GM18505 (cell line): ENCODE results near the gene CPEB4.

Source experiments
- ATAC-seq: cut with Tn5 transposase; IDR thresholded peaks from one replicate; pipeline ENCODE4 v1.9.1; 2021; ENCODE audit not compliant: unreplicated experiment
- POLR2A ChIP-seq: IDR thresholded peaks from 4 replicates; pipeline ENCODE4 v1.6.1; 2011; ENCODE audit warnings: borderline replicate concordance; ENCODE audit not compliant: insufficient read depth, insufficient read length; ENCODE audit errors: extremely low read depth

CPEB4 gene

DNA sequence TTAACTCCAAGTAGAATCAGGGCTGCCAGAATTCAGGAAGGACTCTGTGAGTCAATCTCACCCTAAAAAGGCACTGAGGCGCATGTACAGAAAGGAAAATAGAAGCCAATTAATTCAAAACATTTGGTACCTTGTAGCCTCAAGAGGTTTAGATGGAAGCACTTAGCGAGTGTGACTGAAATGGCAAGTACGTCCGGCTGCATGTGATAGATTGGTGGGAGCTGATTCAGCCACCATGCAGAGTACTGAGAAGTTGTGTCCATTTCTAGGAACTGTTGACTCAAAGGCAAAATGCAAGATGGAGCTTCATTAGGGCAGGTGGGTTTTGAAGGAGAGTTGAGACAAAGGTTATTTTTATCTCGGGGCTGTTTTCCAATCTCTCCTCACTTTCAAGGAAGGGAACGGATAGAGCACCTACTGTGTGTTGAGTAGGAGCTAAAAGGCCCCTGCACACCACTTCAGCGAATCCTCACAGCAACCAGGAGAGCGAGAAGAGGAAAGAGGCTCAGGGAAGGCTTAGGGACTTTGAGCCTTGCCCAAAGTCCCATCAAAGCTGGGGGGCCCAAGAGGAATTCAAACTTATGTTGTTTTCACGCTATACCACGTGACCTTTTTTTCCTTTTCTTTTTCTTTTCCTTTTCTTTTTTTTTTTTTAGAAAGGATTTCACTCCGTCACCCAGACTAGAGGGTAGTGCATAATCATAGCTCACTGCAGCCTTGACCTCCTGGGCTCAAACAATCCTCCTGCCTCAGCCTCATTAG, 34.6 kb upstream of the CPEB4 start:
- no peak for TF ChIP-seq POLR2A
- no peak for ATAC-seq

DNA sequence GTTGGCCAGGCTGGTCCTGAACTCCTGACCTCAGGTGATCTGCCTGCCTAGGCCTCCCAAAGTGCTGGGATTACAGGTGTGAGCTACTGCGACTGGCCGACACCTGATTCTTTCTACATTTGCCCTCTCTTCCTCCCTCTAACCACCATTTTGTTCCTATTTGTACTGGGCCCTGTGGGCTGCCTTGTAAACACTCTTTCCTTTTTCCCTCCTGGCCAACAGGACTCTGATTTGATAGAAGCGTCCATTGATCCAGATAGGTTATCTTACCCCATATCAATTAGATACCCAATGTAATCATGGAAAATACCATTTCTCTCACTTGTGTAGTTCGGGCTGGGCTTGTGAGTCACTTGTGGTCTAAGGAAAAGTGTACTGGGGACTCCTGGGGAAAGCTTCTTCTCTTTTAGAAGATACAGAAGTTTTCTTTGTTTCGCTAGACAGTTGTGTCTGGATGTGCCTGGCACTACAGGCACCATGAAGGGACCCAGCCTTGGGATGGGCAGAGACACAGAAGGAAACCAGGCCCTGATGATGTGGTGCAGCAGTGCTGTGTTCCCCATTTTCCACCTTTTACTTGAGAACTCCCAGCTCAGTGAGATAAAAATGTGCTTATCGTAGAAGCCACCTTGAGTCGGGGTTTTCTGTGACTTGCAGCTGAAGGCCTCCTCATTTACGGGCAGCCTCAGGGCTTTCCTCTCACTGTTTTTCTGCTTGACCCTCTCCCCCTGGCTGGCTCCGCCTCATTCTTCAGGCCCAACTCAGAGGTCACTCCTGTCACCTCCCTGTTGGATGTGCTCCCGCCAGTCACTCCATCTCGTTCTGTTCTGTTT, 32.8 kb upstream of the CPEB4 start:
- TF ChIP-seq POLR2A = no peak
- ATAC-seq = no peak

DNA sequence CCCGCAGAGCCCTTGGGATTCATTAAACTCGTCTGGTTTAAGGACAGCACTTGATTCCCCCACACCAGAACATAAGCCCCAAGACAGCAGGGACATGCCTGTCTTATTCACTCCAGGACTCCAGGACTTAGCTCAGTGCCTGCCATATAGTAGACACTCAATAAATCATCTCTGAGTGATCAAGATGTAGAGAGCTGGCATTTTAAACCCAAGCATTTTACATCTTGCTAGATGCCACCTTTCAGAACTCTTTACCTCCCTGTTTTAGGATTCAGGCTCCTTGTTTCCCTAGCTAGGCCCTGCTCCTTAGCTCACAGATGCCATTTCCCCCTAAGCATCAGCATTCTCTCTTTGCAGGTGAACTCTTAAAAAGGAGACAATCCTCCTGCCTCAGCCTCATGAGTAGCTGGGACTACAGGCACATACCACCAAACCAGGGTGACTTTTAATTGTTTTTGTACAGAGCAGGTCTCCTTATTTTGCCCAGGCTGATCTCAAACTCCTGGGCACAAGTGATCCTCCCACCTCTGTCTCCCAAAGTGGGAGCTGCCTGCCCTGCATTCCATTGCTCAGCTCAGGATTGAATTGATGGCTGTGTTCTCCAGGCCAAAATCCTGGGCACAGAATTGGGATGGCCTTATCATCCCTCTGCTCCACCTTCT, 32.0 kb upstream of the CPEB4 start:
- TF ChIP-seq POLR2A = no peak
- no peak for ATAC-seq

DNA sequence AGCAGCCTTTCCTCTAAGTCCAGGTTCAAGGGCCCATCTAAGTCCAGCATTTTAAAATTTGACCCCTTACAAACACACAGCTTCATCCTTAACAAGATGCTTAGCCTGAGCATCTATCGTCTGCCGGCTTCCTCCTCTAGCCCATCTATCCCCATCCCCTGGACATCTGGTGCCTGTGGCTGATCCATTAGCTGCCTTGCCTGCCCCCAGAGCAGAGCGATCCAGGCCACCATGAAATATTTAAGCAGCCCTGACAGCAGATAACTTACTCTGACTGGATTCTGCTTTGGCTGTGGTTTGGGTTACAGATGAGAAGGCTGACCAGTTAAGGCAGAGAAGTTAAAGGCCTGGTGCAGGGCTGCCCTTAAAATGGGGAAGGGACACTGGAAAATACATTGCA, 30.9 kb upstream of the CPEB4 start:
- ATAC-seq = no peak
- no peak for TF ChIP-seq POLR2A

DNA sequence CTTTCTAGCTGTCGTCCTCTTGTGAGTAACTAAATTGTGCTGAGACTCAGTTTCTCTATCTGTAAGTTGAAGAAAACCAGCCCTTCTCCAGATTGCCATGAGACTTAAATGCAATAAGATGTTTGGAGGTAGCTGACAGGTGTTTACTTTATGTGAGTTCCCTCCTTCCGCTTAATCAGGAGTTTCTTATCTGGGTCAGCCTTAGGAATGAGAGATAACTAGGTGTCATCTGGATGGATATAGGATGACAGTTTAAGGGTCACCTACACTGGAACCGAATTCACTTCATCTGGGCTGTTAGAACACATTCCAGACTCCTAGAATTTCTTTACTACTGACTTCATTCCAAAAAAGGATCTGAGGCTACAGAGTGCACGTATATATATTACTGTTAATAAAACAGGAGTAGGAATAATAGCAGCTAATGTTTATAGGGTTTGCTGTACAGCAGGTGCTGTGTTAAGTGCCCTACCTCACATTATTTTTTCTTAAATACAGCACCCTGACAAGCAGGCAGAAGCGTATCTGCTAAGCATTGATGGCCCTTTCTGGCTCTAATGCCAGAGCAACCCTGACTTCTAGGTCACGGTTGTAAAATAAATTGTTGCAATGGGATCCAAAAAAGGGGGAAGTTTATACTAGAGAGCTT, 30.0 kb upstream of the CPEB4 start:
- no peak for TF ChIP-seq POLR2A
- ATAC-seq = no peak

DNA sequence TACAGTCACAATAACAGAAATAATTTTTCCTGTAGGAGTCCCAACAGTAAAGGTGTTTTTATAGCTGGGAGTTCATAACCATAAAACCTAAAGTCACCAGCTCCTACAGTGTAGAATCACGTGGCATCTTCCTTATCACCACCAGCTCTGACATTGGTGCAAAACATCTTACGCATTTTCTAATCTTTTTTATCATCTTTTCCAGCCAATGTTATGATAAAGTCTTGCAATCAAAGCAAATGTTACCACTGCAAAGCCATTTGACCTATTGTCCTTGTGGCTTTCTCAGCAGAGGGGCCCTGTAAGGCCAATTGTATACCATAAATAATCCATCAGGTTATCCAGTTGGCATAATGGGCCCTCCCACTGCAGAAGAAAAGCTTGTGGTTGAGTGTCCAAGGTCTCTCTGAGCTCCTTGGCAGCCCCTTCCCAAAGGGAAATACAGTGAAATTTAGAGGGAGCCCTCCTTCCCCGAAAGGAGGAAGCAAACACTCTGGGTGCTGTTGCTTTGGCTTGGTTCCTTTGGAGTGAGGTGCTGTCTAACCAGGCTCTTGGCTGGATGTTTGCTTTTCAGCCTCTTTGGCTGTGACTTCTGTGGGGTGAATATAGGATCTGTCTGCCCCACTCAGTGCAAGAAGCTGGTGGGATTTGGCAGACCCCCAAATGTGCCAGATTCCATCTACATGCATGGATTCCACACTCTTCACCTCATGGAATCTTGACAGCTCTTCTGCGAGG, 29.3 kb upstream of the CPEB4 start:
- no peak for TF ChIP-seq POLR2A
- no peak for ATAC-seq

DNA sequence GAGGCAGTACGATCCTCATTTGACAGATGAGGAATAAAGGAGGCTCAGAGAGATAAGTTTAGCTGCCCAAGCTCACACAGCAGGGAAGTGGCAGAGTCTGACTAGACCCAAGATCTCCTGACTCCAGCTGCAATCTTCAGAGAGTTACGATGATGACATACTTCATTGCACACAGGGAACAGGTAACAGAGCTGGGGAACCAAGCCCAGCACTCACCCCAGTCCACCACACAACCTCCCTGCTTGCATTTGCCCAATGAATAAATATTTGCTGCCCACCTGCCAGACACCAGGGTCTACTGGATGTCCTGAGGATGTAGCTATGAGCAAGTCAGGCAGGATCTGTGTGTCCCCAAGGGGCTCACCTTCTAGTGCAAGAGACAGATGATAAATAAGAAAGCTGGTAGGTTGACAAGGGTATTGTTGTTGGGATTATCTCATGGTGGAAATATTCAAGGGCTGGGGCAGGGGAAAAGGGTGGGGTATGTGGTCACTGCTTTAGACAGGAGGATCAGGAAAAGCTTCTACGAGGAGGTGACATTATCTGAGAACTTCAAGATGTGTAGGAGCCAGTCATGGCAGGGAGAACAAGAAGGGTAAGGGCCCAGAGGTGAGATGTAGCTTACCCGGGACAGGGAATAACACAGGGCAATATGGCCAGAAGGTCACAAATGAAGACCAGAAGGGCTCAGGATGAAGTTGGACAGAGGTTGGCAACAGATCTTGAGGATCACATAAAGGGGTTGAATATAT, 28.6 kb upstream of the CPEB4 start:
- no peak for ATAC-seq
- TF ChIP-seq POLR2A = no peak

DNA sequence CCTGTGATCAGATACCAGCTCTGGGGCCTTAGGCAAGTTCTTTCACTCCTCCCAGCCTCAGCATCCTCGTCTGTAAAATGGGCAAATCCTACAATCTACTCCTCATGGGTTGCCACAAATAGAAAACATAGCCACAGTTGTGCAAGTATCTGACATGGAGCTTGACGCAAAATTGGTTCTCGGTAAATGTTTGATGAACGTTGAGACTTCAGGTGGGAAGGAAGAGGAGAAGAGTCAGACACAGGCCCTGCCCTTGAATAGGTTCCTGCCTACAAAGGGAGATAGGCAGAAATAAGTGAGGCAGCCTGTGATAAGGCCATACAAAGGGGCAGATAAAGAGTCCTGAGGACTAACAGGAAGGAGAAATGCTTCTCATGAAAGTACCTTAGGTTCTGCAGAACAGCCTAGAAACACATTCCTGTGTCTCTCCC, 26.1 kb upstream of the CPEB4 start:
- no peak for TF ChIP-seq POLR2A

DNA sequence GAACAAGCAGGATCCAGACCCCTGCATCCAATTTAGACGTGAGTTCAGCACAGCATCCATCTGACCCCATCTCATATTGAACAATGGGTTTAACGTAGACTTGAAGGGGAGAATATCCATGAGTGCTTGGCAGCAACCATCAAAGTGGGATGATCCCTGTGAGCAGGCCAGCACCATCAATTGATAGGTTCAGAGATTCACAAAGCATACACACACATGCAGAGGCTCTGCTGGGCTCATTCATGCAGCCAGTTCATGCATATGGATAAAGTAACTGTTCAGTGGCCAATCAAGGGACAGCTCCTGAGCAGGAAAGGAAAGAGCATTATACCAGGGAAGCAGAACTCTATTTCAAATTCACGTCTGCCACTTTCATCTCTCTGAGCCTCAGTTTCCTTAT, 24.8 kb upstream of the CPEB4 start:
- TF ChIP-seq POLR2A = no peak
- ATAC-seq = no peak

More for the DNA sequence above, 26.1 kb upstream of the CPEB4 start:
- ATAC-seq = no peak

DNA sequence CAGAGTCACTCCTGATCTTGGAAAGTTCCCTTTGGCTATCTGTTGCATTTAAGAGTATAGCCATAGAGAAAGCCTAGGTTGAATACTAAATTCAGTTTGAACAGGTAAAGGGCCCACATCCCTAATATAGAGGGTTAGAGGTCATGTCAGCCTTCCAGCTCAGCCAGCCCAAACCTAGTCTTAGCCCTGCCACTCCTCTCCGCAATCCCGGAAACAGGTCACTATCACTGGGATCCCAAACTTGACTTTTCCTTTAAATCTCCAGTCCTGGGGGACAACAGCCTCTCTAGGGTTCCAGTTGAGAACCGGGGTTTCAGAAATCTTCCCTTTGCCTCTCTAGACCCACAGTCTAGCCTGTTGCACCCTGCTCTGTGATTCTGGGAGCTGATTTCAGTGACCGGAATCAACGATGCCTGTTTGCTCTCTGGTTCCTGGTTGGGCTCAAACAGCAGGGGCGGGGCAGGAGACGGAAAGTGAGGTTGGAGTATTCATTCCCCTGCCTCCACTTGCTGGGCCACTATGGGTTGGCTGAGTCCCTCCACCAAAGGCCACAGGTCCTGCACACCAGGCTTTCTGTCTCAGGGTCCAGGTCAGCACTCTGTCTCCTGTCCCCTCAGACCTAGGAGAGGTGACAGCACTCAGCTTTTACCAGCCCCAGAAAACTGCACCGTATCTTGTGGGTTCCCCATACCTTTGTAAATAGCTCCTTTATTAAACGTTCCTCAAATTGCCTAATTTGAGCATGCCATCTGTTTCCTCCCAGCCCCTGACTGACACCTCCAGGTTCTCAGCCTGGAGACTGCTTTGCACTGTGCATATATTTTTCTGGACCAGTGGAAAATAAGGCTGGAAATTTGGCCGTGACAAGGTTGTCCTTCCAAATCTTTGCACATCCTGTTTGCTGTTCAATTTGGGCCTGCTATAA, 23.8 kb upstream of the CPEB4 start:
- no peak for TF ChIP-seq POLR2A
- no peak for ATAC-seq

DNA sequence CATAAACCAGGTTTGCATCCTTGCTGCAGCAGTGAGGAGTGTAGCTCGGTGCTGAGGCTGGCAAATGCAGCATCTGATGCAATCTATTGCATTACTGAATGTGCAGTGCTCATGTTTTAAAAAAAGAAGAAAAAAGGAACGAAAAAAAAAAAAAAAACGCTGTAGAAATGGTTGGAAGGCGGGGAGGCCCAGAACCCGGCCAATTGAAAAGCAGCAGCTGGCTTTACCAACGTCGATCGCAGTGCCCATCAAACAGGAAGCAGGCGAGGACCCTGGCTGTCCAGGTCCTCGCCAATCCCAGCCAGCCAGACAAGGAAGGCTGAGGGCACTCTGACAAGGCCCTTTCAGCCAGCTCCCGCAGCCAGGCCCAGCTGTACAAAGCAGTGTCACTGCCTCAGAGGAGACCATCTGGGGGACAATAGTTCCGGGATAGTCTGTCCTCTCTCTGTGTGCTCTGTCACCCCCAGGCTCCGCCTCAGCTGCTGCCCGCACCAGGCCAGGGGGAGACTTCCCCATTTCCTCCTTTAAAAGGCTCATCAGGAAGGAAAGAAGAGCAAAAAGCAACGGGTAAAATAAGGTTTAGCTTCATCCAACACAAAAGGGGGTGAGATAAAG, 21.8 kb upstream of the CPEB4 start:
- no peak for TF ChIP-seq POLR2A
- no peak for ATAC-seq
